Caco-2 (cell line): ENCODE results near the gene FBLN1. TPM values are rescaled to one million over a fixed set of nuclear protein-coding genes. Genes with fewer than 3 reads are reported as not detected.

Experiments used
- BruUV-seq: library from RNA; stranded (reverse); fragments of 400-500 nt; replicated peaks from 2 replicates; lab custom pipeline; 2021; lab: Mats Ljungman, UMichigan
- CTCF ChIA-PET: fragments of 300-600 bp; sonication (Branson Sonifier 250); formaldehyde crosslinking; loops from one replicate; lab custom pipeline; 2022; ENCODE audit warnings: antibody characterized with exemption; lab: Charles Lee
- POLR2A ChIA-PET: fragments of 300-600 bp; sonication (Branson Sonifier 250); formaldehyde crosslinking; loops from one replicate; lab custom pipeline; 2022; ENCODE audit warnings: antibody characterized with exemption; lab: Charles Lee
- DNase-seq, 2 experiments: peaks; one replicate each; pipeline versions ENCODE4 v3.0.0 to v3.0.0-alpha.2; 2020 to 2022
- H3K27me3 ChIP-seq: replicated peaks from 2 replicates; pipeline ENCODE4 v1.6.0; 2011; ENCODE audit warnings: low read length; ENCODE audit not compliant: control insufficient read depth, insufficient read depth
- H3K36me3 ChIP-seq: 2 replicates; pipeline ENCODE4 v1.5.1; 2011; ENCODE audit warnings: low read length; ENCODE audit not compliant: control insufficient read depth, insufficient read depth
- H3K4me1 ChIP-seq: fragments of 250-450 bp; sonication (Bioruptor Pico); 2 replicates; pipeline ENCODE4 v1.5.1; 2020; ENCODE audit warnings: mild to moderate bottlenecking
- H3K4me3 ChIP-seq: 2 replicates; pipeline ENCODE4 v1.5.1; 2011; ENCODE audit warnings: low read depth, mild to moderate bottlenecking, control low read depth, low read length
- H3K9me3 ChIP-seq: fragments of 250-450 bp; sonication (Bioruptor Pico); 2 replicates; pipeline ENCODE4 v1.5.1; 2020; ENCODE audit warnings: mild to moderate bottlenecking, moderate library complexity
- H3K27ac Mint-ChIP-seq: one replicate; pipeline ENCODE4 v1.8.0; 2022; ENCODE audit warnings: mixed read lengths; ENCODE audit not compliant: unreplicated experiment
- H3K27me3 Mint-ChIP-seq: one replicate; pipeline ENCODE4 v1.8.0; 2022; ENCODE audit warnings: mixed read lengths; ENCODE audit not compliant: insufficient read depth, unreplicated experiment
- H3K36me3 Mint-ChIP-seq: one replicate; pipeline ENCODE4 v1.8.0; 2022; ENCODE audit warnings: mild to moderate bottlenecking, mixed read lengths; ENCODE audit not compliant: insufficient read depth, unreplicated experiment
- H3K4me1 Mint-ChIP-seq: one replicate; pipeline ENCODE4 v1.8.0; 2022; ENCODE audit warnings: low read depth, mixed read lengths; ENCODE audit not compliant: unreplicated experiment
- H3K4me3 Mint-ChIP-seq: one replicate; pipeline ENCODE4 v1.8.0; 2022; ENCODE audit warnings: mild to moderate bottlenecking, moderate library complexity, mixed read lengths; ENCODE audit not compliant: unreplicated experiment
- H3K9me3 Mint-ChIP-seq: one replicate; pipeline ENCODE4 v1.8.0; 2022; ENCODE audit warnings: mixed read lengths; ENCODE audit not compliant: unreplicated experiment
- CTCF ChIP-seq, 2 experiments: fragments of 200-600 bp in 1 of 2; IDR thresholded peaks; 1 replicate in 1 of 2; 2 replicates in 1 of 2; pipeline versions ENCODE4 v1.5.1 to v1.8.0; 2011 to 2022; ENCODE audit warnings: antibody characterized with exemption in 1 of 2, control low read depth in 1 of 2, inconsistent platforms in 1 of 2, low read depth in 1 of 2, low read length in 1 of 2, mild to moderate bottlenecking in 1 of 2, moderate library complexity in 1 of 2; ENCODE audit not compliant: insufficient read depth in 1 of 2, severe bottlenecking in 1 of 2, unreplicated experiment in 1 of 2
- intact Hi-C: fragments of 100-400 bp; cut with micrococcal nuclease; formaldehyde crosslinking; loops from one replicate; pipeline ENCODE4 v1.10.0; 2022; ENCODE audit not compliant: unreplicated experiment
- total RNA-seq: library from RNA; stranded (reverse); gene quantifications from 2 replicates; pipeline ENCODE4 v1.2.3, GENCODE V29; 2022

Gene FBLN1
- total RNA-seq, 1 experiment from 2014 or later: 519 TPM

- intact Hi-C loops: no loop called here
- H3K27me3 ChIP-seq: no peaks in the 10 kb centered on the region
- ChIA-PET CTCF (no interaction called here), POLR2A (no interaction called here)
- DNase-seq: no peak
- H3K4me3 ChIP-seq: no peak overlapping the region
- H3K27ac Mint-ChIP-seq: no peak overlapping the region
- no peak overlapping the region for H3K4me3 Mint-ChIP-seq
- peaks cover 24% of the 10 kb centered on the region for H3K4me1 ChIP-seq
- peaks cover 1% of the 10 kb centered on the region; the same call in 1 of the 2 replicates for H3K36me3 ChIP-seq
- no TSS peak for BruUV-seq
- no peaks in the 10 kb centered on the region for H3K27me3 Mint-ChIP-seq
- TF ChIP-seq CTCF (IDR thresholded peaks at IDR 0.05; ENCODE audit: insufficient read depth in 1 of 2, low read depth in 1 of 2, low read length in 1 of 2, severe bottlenecking in 1 of 2, unreplicated experiment in 1 of 2): no peak
- H3K9me3 ChIP-seq: no peaks in the 10 kb centered on the region
- H3K4me1 Mint-ChIP-seq: no peaks in the 10 kb centered on the region
- H3K9me3 Mint-ChIP-seq: no peaks in the 10 kb centered on the region
- H3K36me3 Mint-ChIP-seq: no peaks in the 10 kb centered on the region
These were observed 82.1 kb downstream of the FBLN1 start for GRCh38 chr22:45584621-45585436.

- POLR2A ChIA-PET: no interaction called here
- Histone ChIP-seq H3K4me3 (no peak overlapping the region), H3K4me1 (peaks cover 19% of the 10 kb centered on the region), H3K9me3 (no peaks in the 10 kb centered on the region), H3K36me3 (peaks cover 1% of the 10 kb centered on the region; the same call in 1 of the 2 replicates), H3K27me3 (no peaks in the 10 kb centered on the region)
- DNase-seq: no peak
- intact Hi-C loops: no loop called here
- Mint-ChIP-seq H3K4me3 (no peak overlapping the region), H3K9me3 (no peaks in the 10 kb centered on the region), H3K36me3 (no peaks in the 10 kb centered on the region), H3K4me1 (no peaks in the 10 kb centered on the region), H3K27me3 (no peaks in the 10 kb centered on the region), H3K27ac (no peak overlapping the region)
- no TSS peak for BruUV-seq
- CTCF ChIA-PET: no interaction called here
- TF ChIP-seq CTCF (IDR thresholded peaks at IDR 0.05; ENCODE audit: insufficient read depth in 1 of 2, low read depth in 1 of 2, low read length in 1 of 2, severe bottlenecking in 1 of 2, unreplicated experiment in 1 of 2): no peak
These were observed 82.7 kb downstream of the FBLN1 start for GRCh38 chr22:45585437-45585755.

- H3K9me3 Mint-ChIP-seq: no peaks in the 10 kb centered on the region
- H3K27me3 Mint-ChIP-seq: no peaks in the 10 kb centered on the region
- BruUV-seq: no TSS peak
- no peak overlapping the region for H3K27ac Mint-ChIP-seq
- ChIA-PET POLR2A (no interaction called here), CTCF (no interaction called here)
- no peaks in the 10 kb centered on the region for H3K36me3 Mint-ChIP-seq
- no peaks in the 10 kb centered on the region for H3K9me3 ChIP-seq
- no peaks in the 10 kb centered on the region for H3K4me1 Mint-ChIP-seq
- TF ChIP-seq CTCF (IDR thresholded peaks at IDR 0.05; ENCODE audit: insufficient read depth in 1 of 2, low read depth in 1 of 2, low read length in 1 of 2, severe bottlenecking in 1 of 2, unreplicated experiment in 1 of 2): no peak
- H3K27me3 ChIP-seq: no peaks in the 10 kb centered on the region
- H3K4me3 Mint-ChIP-seq: no peak overlapping the region
- intact Hi-C loops: no loop called here
- no peak overlapping the region for H3K4me3 ChIP-seq
- no peak for DNase-seq
- peaks cover 1% of the 10 kb centered on the region; the same call in 1 of the 2 replicates for H3K36me3 ChIP-seq
- peaks cover 12% of the 10 kb centered on the region for H3K4me1 ChIP-seq
These were observed 83.4 kb downstream of the FBLN1 start for GRCh38 chr22:45585946-45586540.
